HG02870 (cell line): ENCODE results near the gene MYO3B.
"Not testable (repeated sequence)": the region's sequence is repeated elsewhere in the genome, so short reads cannot be mapped to it uniquely, and the experiment has no call there.

ENCODE experiments used
- ATAC-seq: cut with Tn5 transposase; IDR thresholded peaks from one replicate; pipeline ENCODE4 v1.9.1; 2021; ENCODE audit warnings: mild to moderate bottlenecking, moderate library complexity; ENCODE audit not compliant: unreplicated experiment

MYO3B gene

GRCh38 chr2:170587117-170587516, 409.2 kb downstream of the MYO3B start:
- no peak for ATAC-seq

DNA sequence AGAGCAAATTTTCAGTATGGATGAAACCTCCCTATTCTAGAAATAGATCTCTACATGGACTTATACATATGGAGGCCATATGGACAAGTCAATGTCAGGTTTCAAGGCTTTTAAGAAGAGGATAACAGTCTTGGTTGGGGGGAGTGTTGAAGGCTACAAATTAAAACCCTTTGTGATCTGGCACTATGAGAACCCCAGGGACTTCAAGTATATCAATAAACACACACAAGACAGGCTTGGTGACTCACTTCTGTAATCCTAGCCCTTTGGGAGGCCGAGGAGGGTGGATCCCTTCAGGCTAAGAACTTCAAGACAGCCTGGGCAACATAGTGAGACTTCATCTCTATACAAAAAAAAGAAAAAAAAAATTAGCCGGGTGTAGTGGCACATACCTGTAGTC, 410.0 kb downstream of the MYO3B start:
- ATAC-seq: no peak

GRCh38 chr2:170588729-170589128, 410.8 kb downstream of the MYO3B start:
- ATAC-seq: no peak

GRCh38 chr2:170596576-170596975, 418.6 kb downstream of the MYO3B start:
- ATAC-seq: no peak

DNA sequence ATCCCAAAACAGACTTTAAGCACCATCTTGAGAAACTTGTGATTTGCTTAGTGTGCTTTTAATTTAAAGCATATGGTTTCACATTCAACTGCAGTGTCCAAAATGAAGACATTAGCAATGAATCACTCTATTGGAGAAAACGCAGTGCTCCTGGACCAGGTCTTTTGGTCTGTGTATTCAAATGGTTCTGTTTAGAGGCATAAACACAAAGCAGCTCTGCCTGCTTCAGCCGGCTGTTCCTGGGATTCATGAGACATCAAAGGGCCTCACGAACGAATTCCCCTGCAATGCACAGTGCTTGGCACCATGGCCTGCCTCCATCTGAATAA, 420.1 kb downstream of the MYO3B start:
- ATAC-seq: no peak

GRCh38 chr2:170601489-170601888, 423.5 kb downstream of the MYO3B start:
- no peak for ATAC-seq

GRCh38 chr2:170605862-170606261, 427.9 kb downstream of the MYO3B start:
- ATAC-seq: no peak

DNA sequence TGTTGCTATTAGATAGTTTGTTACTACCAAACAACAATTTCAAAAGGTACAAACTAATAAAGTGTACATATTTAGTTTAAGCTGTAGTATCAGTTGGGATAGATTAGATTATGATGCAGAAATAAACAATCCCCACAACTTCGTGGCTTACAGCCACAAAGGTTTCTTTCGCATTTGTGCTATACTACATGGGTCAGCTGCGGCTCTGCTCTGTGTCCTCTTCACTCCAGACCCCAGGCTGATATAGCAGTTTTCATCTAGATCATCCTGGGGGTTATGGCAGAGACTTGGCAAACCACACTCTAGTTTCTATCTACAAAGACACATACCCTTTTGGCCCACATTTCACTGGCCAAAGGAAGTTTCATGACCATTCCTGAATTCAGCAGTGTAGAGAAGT, 429.2 kb downstream of the MYO3B start:
- ATAC-seq: no peak

DNA sequence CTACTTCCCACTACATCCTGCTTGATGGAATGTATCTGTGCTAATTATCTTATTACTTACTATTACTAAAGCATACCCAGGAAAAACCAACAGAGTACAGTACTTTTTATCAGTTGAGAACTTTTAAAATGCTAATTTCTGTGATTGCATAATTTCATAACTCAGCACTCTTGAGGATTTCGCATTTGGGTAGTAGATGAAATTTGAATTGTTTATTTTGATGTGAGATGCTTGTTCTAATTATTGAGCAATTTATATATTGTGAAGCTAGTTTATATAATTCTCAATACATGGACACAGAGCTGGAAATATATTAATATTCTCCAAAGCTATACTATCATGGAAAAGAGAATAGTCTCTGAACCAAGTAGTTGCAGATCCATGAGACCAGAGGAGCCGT, 432.7 kb downstream of the MYO3B start:
- ATAC-seq: no peak

GRCh38 chr2:170618948-170619347, 441.0 kb downstream of the MYO3B start:
- not testable (repeated sequence) for ATAC-seq

DNA sequence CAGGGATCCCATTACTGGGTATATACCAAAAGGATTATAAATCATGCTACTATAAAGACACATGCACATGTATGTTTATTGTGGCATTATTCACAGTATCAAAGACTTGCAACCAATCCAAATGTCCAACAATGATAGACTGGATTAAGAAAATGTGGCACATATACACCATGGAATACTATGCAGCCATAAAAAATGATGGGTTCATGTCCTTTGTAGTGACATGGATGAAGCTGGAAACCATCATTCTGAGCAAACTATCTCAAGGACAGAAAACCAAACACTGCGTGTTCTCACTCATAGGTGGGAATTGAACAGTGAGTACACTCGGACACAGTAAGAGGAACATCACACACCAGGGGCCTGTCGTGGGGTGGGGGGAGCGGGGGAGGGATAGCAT, 457.1 kb downstream of the MYO3B start:
- ATAC-seq: not testable (repeated sequence)

- no peak for ATAC-seq
These were observed 461.7 kb downstream of the MYO3B start for GRCh38 chr2:170639635-170640034.

- no peak for ATAC-seq
These were observed 464.0 kb downstream of the MYO3B start for GRCh38 chr2:170641961-170642360.

- ATAC-seq: no peak
These were observed 465.4 kb downstream of the MYO3B start for GRCh38 chr2:170643346-170643745.

DNA sequence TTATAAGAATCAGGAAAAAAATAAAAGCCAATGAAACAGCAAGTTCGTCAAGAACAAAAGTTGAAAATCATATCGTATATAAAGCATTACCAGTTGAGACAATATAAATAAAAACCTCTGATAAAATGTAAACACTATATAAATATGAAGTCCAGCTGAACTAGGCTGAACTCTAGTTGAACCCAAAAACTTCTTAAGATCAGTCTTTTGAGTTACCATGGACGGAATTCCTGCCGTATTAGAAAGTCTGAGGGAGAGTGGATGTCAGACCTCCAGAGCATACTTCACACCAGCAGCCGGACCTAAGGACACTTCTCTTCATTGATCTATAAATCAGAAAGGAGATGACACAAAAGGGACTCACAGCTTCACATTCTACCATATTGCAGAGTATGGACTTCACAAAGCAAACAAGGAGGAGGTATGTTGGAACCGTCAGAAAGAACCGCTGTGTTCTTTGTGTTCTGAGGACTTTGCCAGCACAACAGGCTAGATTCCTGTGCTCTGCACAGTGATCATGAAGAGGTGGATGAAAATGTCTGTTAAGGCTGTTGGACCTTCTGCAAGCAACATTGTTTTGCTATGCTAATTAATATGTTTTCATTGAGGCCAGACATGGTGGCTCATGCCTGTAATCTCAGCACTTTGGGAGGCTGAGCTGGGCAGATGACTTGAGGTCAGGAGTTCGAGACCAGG, 469.9 kb downstream of the MYO3B start:
- no peak for ATAC-seq

DNA sequence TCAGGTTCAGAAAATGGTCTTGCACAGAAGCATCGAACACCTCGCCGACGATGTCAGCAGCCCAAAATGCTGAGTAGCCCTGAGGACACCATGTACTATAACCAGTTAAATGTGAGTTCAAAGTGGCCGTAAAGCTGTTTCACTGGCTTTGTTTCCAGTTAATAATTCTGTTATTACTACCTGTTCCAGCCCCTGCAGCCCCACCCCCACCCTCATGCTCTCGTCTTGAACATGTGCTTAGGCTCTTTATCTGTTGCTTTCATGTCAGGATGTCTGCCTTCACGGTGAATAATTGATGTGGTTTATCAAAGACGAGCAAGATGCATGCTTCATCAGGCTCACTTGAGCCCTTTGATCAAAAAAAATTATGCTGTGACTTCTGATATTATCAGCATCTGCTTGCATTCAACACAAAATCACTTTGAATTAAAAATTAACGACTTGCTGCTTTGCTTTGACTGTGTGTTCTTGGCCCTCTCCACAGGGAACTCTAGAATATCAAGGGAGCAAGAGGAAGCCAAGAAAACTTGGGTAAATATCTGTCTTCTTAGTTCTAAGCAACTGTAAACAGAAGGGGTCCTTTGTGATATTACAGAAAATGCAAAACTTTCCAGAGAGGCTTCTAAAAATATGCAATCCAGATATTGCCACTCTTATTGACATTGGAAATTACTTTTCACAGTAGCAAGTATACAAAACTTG, 473.8 kb downstream of the MYO3B start:
- no peak for ATAC-seq

DNA sequence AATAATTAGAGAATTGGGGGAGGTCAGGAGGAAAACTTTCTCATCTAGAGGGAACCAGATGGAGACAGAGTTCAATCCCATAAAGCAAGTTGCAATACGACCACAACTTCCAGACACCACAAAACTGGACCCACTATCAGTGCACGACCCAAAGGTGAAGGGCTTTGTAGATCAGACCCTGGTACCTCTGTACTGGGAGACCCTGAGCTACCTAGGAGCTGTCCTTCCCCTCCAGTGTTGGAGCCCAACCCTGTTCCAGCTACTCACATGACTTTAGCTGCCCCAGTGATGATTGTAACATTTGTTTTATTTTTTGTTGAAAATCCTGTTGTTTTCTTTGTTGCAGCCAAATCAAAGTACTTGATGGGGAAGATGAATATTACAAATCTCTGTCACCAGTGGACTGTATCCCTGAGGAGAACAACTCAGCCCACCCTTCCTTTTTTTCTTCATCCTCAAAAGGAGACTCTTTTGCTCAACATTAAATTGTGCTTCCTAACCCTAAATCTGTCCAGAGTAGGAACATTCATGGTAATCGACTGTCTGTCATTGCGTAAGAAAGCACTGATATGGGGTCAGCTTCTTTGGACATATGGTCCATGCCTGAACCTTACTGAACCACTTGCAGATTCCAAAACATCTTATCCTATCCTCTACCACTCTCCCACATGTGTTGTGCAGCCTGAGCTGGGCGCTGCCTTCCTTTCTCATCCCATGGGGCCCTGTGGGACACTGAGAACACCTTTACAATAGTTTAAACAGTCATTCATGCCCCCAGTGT, 474.9 kb downstream of the MYO3B start:
- ATAC-seq: no peak

GRCh38 chr2:170656669-170657068, 478.7 kb downstream of the MYO3B start:
- ATAC-seq: no peak

DNA sequence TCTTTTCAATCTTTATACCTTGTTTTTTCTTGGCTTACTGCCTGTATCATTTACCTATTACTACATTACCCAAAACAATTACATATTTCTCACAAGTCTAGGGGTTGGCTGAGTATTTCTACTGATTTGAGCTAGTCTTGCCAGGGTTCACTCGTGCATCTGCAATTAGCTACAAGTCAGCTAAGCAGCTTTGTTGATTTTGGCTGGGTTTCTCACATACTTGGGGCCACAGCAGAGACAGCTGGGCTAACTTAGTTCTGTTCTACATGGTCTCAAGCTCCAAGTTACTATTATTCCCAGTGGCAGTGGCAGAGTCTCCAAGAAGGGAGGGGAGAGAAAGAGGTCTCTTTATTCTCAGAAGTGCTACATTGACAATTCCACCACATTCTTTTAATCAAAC, 482.5 kb downstream of the MYO3B start:
- no peak for ATAC-seq

DNA sequence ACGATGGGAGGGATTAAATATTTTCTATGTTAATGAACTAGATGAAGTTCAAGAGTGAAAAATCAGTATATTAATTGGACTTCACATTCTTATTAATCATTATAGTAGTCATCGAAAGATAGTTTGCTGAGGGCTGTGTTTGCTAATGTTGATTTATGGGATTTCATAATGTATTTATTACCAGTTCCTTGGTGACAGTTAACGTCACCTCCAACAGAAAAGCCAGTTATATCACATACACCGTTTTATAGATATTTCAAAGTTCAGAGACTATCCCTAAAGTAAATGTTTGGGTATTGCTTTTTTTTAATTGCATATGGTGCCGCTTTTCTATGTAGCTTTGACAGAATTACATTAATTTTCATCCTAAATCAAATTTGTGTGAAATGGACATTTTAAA, 487.8 kb downstream of the MYO3B start:
- ATAC-seq: no peak

- no peak for ATAC-seq
These were observed 492.0 kb downstream of the MYO3B start for GRCh38 chr2:170669909-170670308.

GRCh38 chr2:170670651-170671050, 492.7 kb downstream of the MYO3B start:
- no peak for ATAC-seq
